Right lobe of liver (tissue), 6 donors: ENCODE results near the gene CECR2. TPM values are rescaled to one million over a fixed set of nuclear protein-coding genes. Genes with fewer than 3 reads are reported as not detected.

Source experiments
- ATAC-seq, 4 donors: fragments of 200-7000 bp; cut with Tn5 transposase; one replicate each; pipeline ENCODE4 v1.9.1; 2020; ENCODE audit warnings: mild to moderate bottlenecking in 4 of 4, moderate library complexity in 4 of 4
- DNase-seq, 3 donors: peaks; one replicate each; pipeline ENCODE4 v3.0.0-alpha.2; 2020
- H3K27ac ChIP-seq, 3 donors: fragments of 200-600 bp; one replicate each; pipeline ENCODE4 v1.8.0; 2022
- H3K27me3 ChIP-seq, 2 donors: fragments of 200-600 bp; one replicate each; pipeline ENCODE4 v1.8.0; 2022
- H3K36me3 ChIP-seq, 4 donors: fragments of 200-600 bp; sonication (generic) in 1 of 4; one replicate each; pipeline versions ENCODE4 v1.5.1 to v1.8.0; 2017 to 2022; ENCODE audit warnings: control low read depth in 1 of 4
- H3K4me1 ChIP-seq, 4 donors: fragments of 200-600 bp; sonication (generic) in 1 of 4; one replicate each; pipeline versions ENCODE4 v1.5.1 to v1.8.0; 2017 to 2022; ENCODE audit warnings: control low read depth in 1 of 4
- H3K4me3 ChIP-seq, 3 donors: fragments of 200-600 bp; one replicate each; pipeline ENCODE4 v1.8.0; 2022
- H3K9me3 ChIP-seq, 4 donors: fragments of 200-600 bp; sonication (generic) in 1 of 4; one replicate each; pipeline versions ENCODE4 v1.5.1 to v1.8.0; 2017 to 2022; ENCODE audit warnings: control low read depth in 1 of 4
- POLR2A ChIP-seq: fragments of 450-650 bp; IDR thresholded peaks from one replicate; pipeline ENCODE4 v1.6.1; 2017; ENCODE audit warnings: antibody characterized with exemption, mild to moderate bottlenecking
- WGBS: methylation state at CpG from one replicate; pipeline ENCODE4 v1.1.6; 2018; ENCODE audit warnings: low coverage, low lambda C conversion rate; ENCODE audit not compliant: insufficient coverage; ENCODE audit errors: missing lambda C conversion rate; 5-methylcytosine and 5-hydroxymethylcytosine counted together
- intact Hi-C, 2 donors: fragments of 100-400 bp; cut with DNase I; formaldehyde crosslinking; loops; one replicate each; pipeline versions ENCODE4 v1.11.2 to v1.14.1; 2022
- total RNA-seq, 6 experiments: library from RNA; depleted of rRNA in 2 of 6; stranded (reverse); fragments of >200 nt in 2 of 6; fragmentation: NEBNext Ultra II Directional in 3 of 6; extraction: Animal tissue kit (Norgen Biotek cat#: 25700) in 3 of 6; gene quantifications; one replicate each; pipeline versions ENCODE4 v1.1.0 to v1.2.4, GENCODE V29; 2016 to 2023
- TF ChIP-seq, protein P1 (sequence below), 4 donors: fragments of 200-600 bp in 3 of 4; fragments of 450-650 bp in 1 of 4; IDR thresholded peaks; one replicate each; pipeline versions ENCODE4 v1.5.1 to v1.8.0; 2016 to 2022; ENCODE audit warnings: antibody characterized with exemption in 4 of 4, mild to moderate bottlenecking in 2 of 4
- donor health status: DM: no; HTN: yes; CAD: no.
- donor health status: DM: no; HTN: no; CAD: no.
- donor health status: DM: no; HTN: no; CAD: no.
- donor health status: DM: no; HTN: yes; CAD: no.
- donor health status: DM: no; HTN: yes; CAD: no.

CECR2 gene
- total RNA-seq, 6 experiments from 2014 or later = 4.9 to 12.3 (median 10.0) TPM

DNA sequence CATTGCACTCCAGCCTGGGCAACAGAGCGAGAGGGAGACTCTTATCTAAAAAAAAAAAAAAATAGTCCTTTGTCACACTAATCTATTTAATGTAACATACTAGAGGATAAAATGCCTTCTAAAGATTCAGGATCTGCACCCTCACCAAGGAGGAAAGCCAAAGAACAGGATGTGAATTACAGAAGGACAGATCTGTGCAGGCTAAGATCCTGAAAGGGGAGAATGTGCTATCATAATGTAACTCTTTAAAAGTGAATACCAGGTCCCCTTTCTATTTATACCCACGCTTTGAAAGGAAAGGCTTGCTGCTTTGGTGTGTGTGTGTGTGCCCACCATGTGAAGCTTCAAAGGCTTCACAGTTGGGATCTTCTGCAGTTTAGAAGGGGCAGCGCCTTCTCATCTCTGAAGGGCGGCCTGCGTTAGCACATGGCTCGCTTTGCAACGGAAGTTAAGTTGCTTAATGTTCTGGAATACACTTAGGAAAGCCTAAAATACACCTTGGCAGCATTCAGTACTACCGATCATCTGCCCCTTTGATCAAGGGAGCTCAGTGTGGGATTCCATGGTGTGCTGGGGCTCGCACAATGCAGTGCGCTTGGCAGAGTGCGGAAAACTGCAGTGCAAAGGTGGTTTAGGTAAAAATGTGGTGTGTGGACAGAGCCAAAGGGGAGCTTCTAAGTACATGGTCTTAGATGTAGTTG is 6.8 kb downstream of the CECR2 start:
- WGBS = 63% methylated on average over 8 of the region's 11 CpGs
- TF ChIP-seq, protein P1, sequence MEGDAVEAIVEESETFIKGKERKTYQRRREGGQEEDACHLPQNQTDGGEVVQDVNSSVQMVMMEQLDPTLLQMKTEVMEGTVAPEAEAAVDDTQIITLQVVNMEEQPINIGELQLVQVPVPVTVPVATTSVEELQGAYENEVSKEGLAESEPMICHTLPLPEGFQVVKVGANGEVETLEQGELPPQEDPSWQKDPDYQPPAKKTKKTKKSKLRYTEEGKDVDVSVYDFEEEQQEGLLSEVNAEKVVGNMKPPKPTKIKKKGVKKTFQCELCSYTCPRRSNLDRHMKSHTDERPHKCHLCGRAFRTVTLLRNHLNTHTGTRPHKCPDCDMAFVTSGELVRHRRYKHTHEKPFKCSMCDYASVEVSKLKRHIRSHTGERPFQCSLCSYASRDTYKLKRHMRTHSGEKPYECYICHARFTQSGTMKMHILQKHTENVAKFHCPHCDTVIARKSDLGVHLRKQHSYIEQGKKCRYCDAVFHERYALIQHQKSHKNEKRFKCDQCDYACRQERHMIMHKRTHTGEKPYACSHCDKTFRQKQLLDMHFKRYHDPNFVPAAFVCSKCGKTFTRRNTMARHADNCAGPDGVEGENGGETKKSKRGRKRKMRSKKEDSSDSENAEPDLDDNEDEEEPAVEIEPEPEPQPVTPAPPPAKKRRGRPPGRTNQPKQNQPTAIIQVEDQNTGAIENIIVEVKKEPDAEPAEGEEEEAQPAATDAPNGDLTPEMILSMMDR (IDR thresholded peaks at IDR 0.05) = no peak
- no peak for TF ChIP-seq POLR2A
- no peaks in the 10 kb centered on the region for H3K36me3 ChIP-seq
- H3K4me1 ChIP-seq = peaks cover 0 to 25% (median 0%) of the 10 kb centered on the region in 4 donors
- no peaks in the 10 kb centered on the region for H3K27me3 ChIP-seq
- DNase-seq (no peak), ATAC-seq (peak; percentile 56 to 66 (median 60))
- no peaks in the 10 kb centered on the region for H3K9me3 ChIP-seq
- H3K4me3 ChIP-seq = no peak overlapping the region
- H3K27ac ChIP-seq = peak overlapping the region in 1 of 3 donors; percentile 2
- intact Hi-C loops = no loop called here

DNA sequence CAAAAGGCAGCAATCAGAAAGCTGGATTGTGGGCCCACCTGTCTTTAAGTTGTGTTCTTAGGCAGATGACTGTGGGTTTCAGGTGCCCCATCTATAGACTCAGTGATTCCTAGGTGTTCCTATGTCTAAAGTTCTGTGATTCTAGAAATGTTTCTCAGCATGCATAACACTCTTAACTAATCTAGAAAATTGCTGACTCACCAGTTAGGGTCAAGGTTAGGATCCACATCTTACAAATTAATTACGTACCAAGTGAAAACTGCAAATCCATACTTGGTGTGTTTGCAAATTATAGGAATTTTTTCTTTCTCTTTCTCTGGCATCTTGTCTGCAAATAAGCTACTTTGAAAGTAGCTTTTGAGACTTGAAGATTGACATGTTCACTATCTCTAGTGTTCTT is 7.7 kb downstream of the CECR2 start:
- ATAC-seq = no peak
- no peak for DNase-seq
- intact Hi-C loops = no loop called here
- Histone ChIP-seq H3K27me3 (no peaks in the 10 kb centered on the region), H3K4me3 (no peak overlapping the region), H3K9me3 (no peaks in the 10 kb centered on the region), H3K4me1 (peaks cover 0 to 27% (median 0%) of the 10 kb centered on the region in 4 donors), H3K27ac (peak overlapping the region in 1 of 3 donors; percentile 2), H3K36me3 (no peaks in the 10 kb centered on the region)
- 23% methylated on average over 1 of the region's 1 CpG for WGBS
- TF ChIP-seq, protein P1 (IDR thresholded peaks at IDR 0.05) = no peak
- TF ChIP-seq POLR2A = no peak

DNA sequence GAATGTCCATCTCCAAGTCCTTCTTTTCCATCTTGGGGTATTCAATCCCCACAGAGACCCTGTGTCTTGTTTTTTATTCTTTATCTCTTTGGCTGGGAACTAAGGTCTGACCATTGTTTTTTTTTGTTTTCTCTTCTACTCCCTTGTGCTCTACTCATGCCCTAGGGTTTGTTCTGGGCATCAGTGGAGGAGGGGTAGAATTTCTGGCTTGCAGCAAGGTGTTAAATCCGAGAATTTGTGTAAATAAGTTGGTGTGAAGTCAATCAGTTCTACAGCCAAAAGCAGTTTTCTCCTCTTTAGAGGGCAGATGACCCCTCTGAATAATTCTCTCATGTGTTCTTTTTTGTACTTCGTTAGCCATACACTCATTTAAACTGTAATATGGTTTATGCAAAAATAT is 10.7 kb downstream of the CECR2 start:
- ATAC-seq (no peak), DNase-seq (no peak)
- no peak for TF ChIP-seq POLR2A
- TF ChIP-seq, protein P1 (IDR thresholded peaks at IDR 0.05) = no peak
- H3K36me3 ChIP-seq = no peaks in the 10 kb centered on the region
- intact Hi-C loops = no loop called here
- no peak overlapping the region for H3K4me3 ChIP-seq
- no peak overlapping the region for H3K27ac ChIP-seq
- H3K4me1 ChIP-seq = peaks cover 0 to 26% (median 0%) of the 10 kb centered on the region in 4 donors
- peaks cover 0 to 4% (median 0%) of the 10 kb centered on the region in 4 donors for H3K9me3 ChIP-seq
- H3K27me3 ChIP-seq = no peaks in the 10 kb centered on the region
- WGBS = 43% methylated on average over 2 of the region's 2 CpGs

DNA sequence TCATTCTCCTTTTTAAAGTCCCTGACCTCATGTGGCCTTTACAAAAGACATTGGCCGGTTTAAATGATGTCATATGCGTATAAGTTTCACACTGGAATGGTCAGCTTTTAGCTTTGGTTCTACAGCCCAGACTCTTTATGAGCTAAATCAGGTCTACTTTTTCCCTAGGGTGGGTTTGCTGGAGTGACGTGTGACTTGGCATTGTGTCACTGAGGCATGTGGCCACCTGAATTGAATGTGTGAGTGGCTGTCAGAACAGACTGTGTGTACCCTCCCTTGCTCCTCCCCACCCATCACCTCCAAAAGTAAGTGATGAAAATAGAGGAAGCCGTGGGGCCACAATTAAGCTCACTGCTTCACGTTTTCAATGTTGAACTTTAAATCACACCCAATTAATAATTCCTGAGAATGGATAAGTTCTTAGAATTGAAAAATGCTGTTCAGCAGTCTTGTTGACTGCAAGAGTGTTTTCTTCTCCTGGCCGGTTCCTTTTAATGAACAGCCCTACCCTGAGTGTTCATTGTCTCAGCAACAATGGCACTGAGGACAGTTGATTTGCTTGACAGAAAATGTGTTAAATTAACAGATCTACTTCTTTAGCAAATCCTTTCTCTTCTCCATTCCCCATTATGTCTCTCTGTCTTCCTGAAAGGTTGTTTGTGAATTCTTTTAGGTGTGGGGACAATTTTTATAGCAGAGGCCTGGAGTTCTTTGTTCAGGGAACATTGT is 11.3 kb downstream of the CECR2 start:
- Histone ChIP-seq H3K4me3 (no peak overlapping the region), H3K27me3 (no peaks in the 10 kb centered on the region), H3K27ac (no peak overlapping the region), H3K9me3 (peaks cover 0 to 4% (median 0%) of the 10 kb centered on the region in 4 donors), H3K36me3 (no peaks in the 10 kb centered on the region), H3K4me1 (peaks cover 0 to 26% (median 0%) of the 10 kb centered on the region in 4 donors)
- DNase-seq = no peak
- intact Hi-C loops = no loop called here
- no peak for ATAC-seq
- TF ChIP-seq, protein P1 (IDR thresholded peaks at IDR 0.05) = no peak
- no peak for TF ChIP-seq POLR2A
- WGBS = 63% methylated on average over 6 of the region's 6 CpGs
